ENCODE results near the gene CPED1. TPM values are rescaled to one million over a fixed set of nuclear protein-coding genes. Genes with fewer than 3 reads are reported as not detected.

CPED1 gene
- total RNA-seq, 1 experiment from 2014 or later = 0.13 TPM

- DNase-seq = no peak
- no peaks in the 10 kb centered on the region for H3K4me1 ChIP-seq (ENCODE audit: insufficient read depth, low read length)
- H3K79me1 ChIP-seq (ENCODE audit: insufficient read depth, low read depth, low read length, poor library complexity, severe bottlenecking) = no peaks in the 10 kb centered on the region
- H3K14ac ChIP-seq (ENCODE audit: insufficient read depth, low read length) = no peak overlapping the region
- H2BK12ac ChIP-seq (ENCODE audit: insufficient read length, low read depth, low read length) = no peak overlapping the region
- no peak overlapping the region for H3K27ac ChIP-seq (ENCODE audit: insufficient read length, low read depth, low read length)
- no peak overlapping the region for H2BK5ac ChIP-seq (ENCODE audit: insufficient read length, low read length)
- no peaks in the 10 kb centered on the region for H3K23me2 ChIP-seq (ENCODE audit: insufficient read length, low read depth, low read length, poor library complexity, severe bottlenecking)
- Mint-ChIP-seq H3K4me1 (peaks cover 3 to 8% of the 10 kb centered on the region in 2 experiments; a peak in 2 of 4 replicates), H3K9me3 (no peaks in the 10 kb centered on the region), H3K27ac (no peak overlapping the region; a peak in 1 of 7 replicates), H3K4me3 (no peak overlapping the region), H3K27me3 (ENCODE audit: low read depth) (no peaks in the 10 kb centered on the region), H3K36me3 (ENCODE audit: insufficient read depth in 1 of 3, low read depth in 3 of 3) (peaks cover 0 to 40% (median 35%) of the 10 kb centered on the region in 3 experiments; a peak in 6 of 7 replicates)
- no peak overlapping the region for H3K56ac ChIP-seq (ENCODE audit: insufficient read length, low read depth, low read length)
- H4K20me1 ChIP-seq (ENCODE audit: control insufficient read depth, insufficient read depth, insufficient read length) = no peaks in the 10 kb centered on the region
- H4K8ac ChIP-seq (replicated peaks; ENCODE audit: insufficient read length, low read depth, low read length) = no peak overlapping the region
- no peak overlapping the region for H2AFZ ChIP-seq (ENCODE audit: low read length)
- no peak overlapping the region for H4K91ac ChIP-seq (ENCODE audit: insufficient read length, low read depth, low read length)
- no peak overlapping the region for H2BK15ac ChIP-seq (ENCODE audit: low read depth, low read length)
- no peak overlapping the region for H3K9ac ChIP-seq (ENCODE audit: extremely low read depth, insufficient read length, low read length)
- H3K79me2 ChIP-seq (ENCODE audit: insufficient read depth, low read length) = no peaks in the 10 kb centered on the region
- H3K4ac ChIP-seq (ENCODE audit: low read depth, low read length) = no peak overlapping the region
- no peaks in the 10 kb centered on the region for H3K27me3 ChIP-seq (ENCODE audit: insufficient read depth, low read length)
- H2AK5ac ChIP-seq (ENCODE audit: insufficient read length, low read length) = no peak overlapping the region
- no peaks in the 10 kb centered on the region for H3K9me3 ChIP-seq (ENCODE audit: control insufficient read depth, low read depth, low read length)
- no peak overlapping the region for H2BK20ac ChIP-seq (ENCODE audit: low read depth, low read length, poor library complexity, severe bottlenecking)
- TF ChIP-seq CTCF (conservative IDR thresholded peaks at IDR 0.05) = no peak
- H3K4me2 ChIP-seq (ENCODE audit: insufficient read depth, insufficient read length, low read length) = no peak overlapping the region
- H3K18ac ChIP-seq (ENCODE audit: insufficient read length, low read depth, low read length) = no peak overlapping the region
- no peak overlapping the region for H3T11ph ChIP-seq (ENCODE audit: low read length)
- no peak overlapping the region for H3K23ac ChIP-seq (ENCODE audit: insufficient read length, low read depth, low read length)
- no peak overlapping the region for H4K5ac ChIP-seq (ENCODE audit: insufficient read length, low read depth, low read length)
- no peak overlapping the region for H2BK120ac ChIP-seq (ENCODE audit: low read depth, low read length, poor library complexity, severe bottlenecking)
Measured at GRCh38 chr7:120966961-120967360, 21.6 kb upstream of the CPED1 start.

Data from H9 (cell line).